NCI-H748 treated with DMSO at 0.1 percent for 48 hours (cell line): Measurements from ENCODE around the gene EIF4E2.

Experiments used
- DNase-seq: peaks from one replicate; lab custom pipeline; 2025; lab: John Stamatoyannopoulos, UW

The EIF4E2 gene

GRCh38 chr2:232538671-232539070 lies 11.8 kb upstream of the EIF4E2 start:
- DNase-seq, result no peak

- DNase-seq, result no peak
Measured at GRCh38 chr2:232539298-232540231, 10.9 kb upstream of the EIF4E2 start, which contains the start of gene CHRNG. Gene CHRNG (plus strand): TSS chr2:232539692. CDS start chr2:232539748, 56 bp downstream.

GRCh38 chr2:232540441-232541041 lies 9.9 kb upstream of the EIF4E2 start:
- no peak for DNase-seq

GRCh38 chr2:232541195-232541960 lies 9.1 kb upstream of the EIF4E2 start:
- no peak for DNase-seq

GRCh38 chr2:232541961-232542714 lies 8.4 kb upstream of the EIF4E2 start:
- DNase-seq, result no peak

GRCh38 chr2:232542715-232543467 lies 7.6 kb upstream of the EIF4E2 start:
- no peak for DNase-seq

- DNase-seq, result no peak
Measured at GRCh38 chr2:232543491-232543890, 7.0 kb upstream of the EIF4E2 start.

GRCh38 chr2:232543928-232544631 lies 6.4 kb upstream of the EIF4E2 start:
- no peak for DNase-seq

- DNase-seq, result no peak
Measured at GRCh38 chr2:232544674-232545073, 5.8 kb upstream of the EIF4E2 start.

- DNase-seq, result no peak
Measured at GRCh38 chr2:232545511-232546375, 4.7 kb upstream of the EIF4E2 start.

GRCh38 chr2:232547991-232548390 lies 2.5 kb upstream of the EIF4E2 start:
- DNase-seq, result no peak

GRCh38 chr2:232549655-232550353 lies 685 bp upstream of the EIF4E2 start:
- DNase-seq, result no peak

GRCh38 chr2:232551250-232551638 lies 755 bp downstream of the EIF4E2 start:
- DNase-seq, result no peak

GRCh38 chr2:232551776-232552175 lies 1.3 kb downstream of the EIF4E2 start:
- DNase-seq, result no peak

- no peak for DNase-seq
Measured at GRCh38 chr2:232556426-232556825, 5.9 kb downstream of the EIF4E2 start.

GRCh38 chr2:232562515-232563151 lies 12.1 kb downstream of the EIF4E2 start:
- no peak for DNase-seq

GRCh38 chr2:232563580-232563979 lies 13.1 kb downstream of the EIF4E2 start:
- DNase-seq, result no peak

- no peak for DNase-seq
Measured at GRCh38 chr2:232567721-232568120, 17.2 kb downstream of the EIF4E2 start.
